Mesenchymal stem cell (in vitro differentiated cells and primary cell): Measurements from ENCODE around the gene TTC7B.
A peak's percentile ranks its signal among the peaks of the same experiment; 100 is the strongest.

Source experiments
- DNase-seq: peaks from one replicate; pipeline ENCODE4 v3.0.0-alpha.2; 2013
- H2AFZ ChIP-seq: one replicate; pipeline ENCODE4 v1.6.1; 2013; ENCODE audit warnings: low read depth, mild to moderate bottlenecking, control low read depth, inconsistent platforms, low read length, moderate library complexity
- H2AK5ac ChIP-seq: 2 replicates; pipeline ENCODE4 v1.6.1; 2013; ENCODE audit warnings: low read length, moderate library complexity, mild to moderate bottlenecking, inconsistent platforms; ENCODE audit not compliant: severe bottlenecking
- H2BK120ac ChIP-seq: one replicate; pipeline ENCODE4 v1.6.1; 2013; ENCODE audit warnings: low read depth, mild to moderate bottlenecking, inconsistent platforms, low read length, moderate library complexity
- H2BK12ac ChIP-seq, 2 experiments: one replicate each; pipeline ENCODE4 v1.6.1; 2013; ENCODE audit warnings: inconsistent platforms in 2 of 2, low read length in 2 of 2, mild to moderate bottlenecking in 2 of 2, moderate library complexity in 2 of 2, control low read depth in 1 of 2
- H2BK15ac ChIP-seq: one replicate; pipeline ENCODE4 v1.6.1; 2013; ENCODE audit warnings: mild to moderate bottlenecking, low read depth, inconsistent platforms; ENCODE audit not compliant: poor library complexity, severe bottlenecking
- H2BK5ac ChIP-seq: 2 replicates; pipeline ENCODE4 v1.6.1; 2013; ENCODE audit warnings: low read depth, mild to moderate bottlenecking, low read length, control low read depth, inconsistent platforms; ENCODE audit not compliant: poor library complexity, severe bottlenecking
- H3K14ac ChIP-seq, 2 experiments: one replicate each; pipeline ENCODE4 v1.6.1; 2013; ENCODE audit warnings: inconsistent platforms in 2 of 2, low read length in 2 of 2, control low read depth in 1 of 2, mild to moderate bottlenecking in 1 of 2, moderate library complexity in 1 of 2
- H3K18ac ChIP-seq, 2 experiments: one replicate each; pipeline ENCODE4 v1.6.1; 2013; ENCODE audit warnings: inconsistent platforms in 2 of 2, low read length in 2 of 2, control low read depth in 1 of 2, low read depth in 1 of 2, mild to moderate bottlenecking in 1 of 2
- H3K23ac ChIP-seq, 2 experiments: one replicate each; pipeline ENCODE4 v1.6.1; 2013; ENCODE audit warnings: inconsistent platforms in 2 of 2, low read length in 2 of 2, mild to moderate bottlenecking in 2 of 2, moderate library complexity in 2 of 2, control low read depth in 1 of 2
- H3K27ac ChIP-seq: 2 replicates; pipeline ENCODE4 v1.5.1; 2013; ENCODE audit warnings: mild to moderate bottlenecking, moderate library complexity, low read length, control low read depth, inconsistent platforms; ENCODE audit not compliant: poor library complexity, severe bottlenecking
- H3K27me3 ChIP-seq, 2 experiments: 2 replicates each; pipeline versions ENCODE4 v1.6.1 to v1.7.0; 2013; ENCODE audit warnings: low read length in 2 of 2, mild to moderate bottlenecking in 2 of 2, moderate library complexity in 2 of 2, control low read depth in 1 of 2, inconsistent platforms in 1 of 2; ENCODE audit not compliant: control insufficient read depth in 1 of 2, insufficient read depth in 1 of 2
- H3K36me3 ChIP-seq, 2 experiments: 2 replicates each; pipeline versions ENCODE4 v1.6.1 to v1.7.0; 2013; ENCODE audit warnings: low read length in 2 of 2, control low read depth in 1 of 2, inconsistent platforms in 1 of 2, low read depth in 1 of 2, mild to moderate bottlenecking in 1 of 2; ENCODE audit not compliant: insufficient read depth in 2 of 2, control insufficient read depth in 1 of 2
- H3K4ac ChIP-seq, 2 experiments: one replicate each; pipeline ENCODE4 v1.6.1; 2013; ENCODE audit warnings: inconsistent platforms in 2 of 2, low read length in 2 of 2, mild to moderate bottlenecking in 2 of 2, moderate library complexity in 2 of 2, control low read depth in 1 of 2, low read depth in 1 of 2
- H3K4me1 ChIP-seq: 2 replicates; pipeline ENCODE4 v1.6.1; 2013; ENCODE audit warnings: low read depth, low read length, control low read depth; ENCODE audit not compliant: control insufficient read depth, insufficient read depth
- H3K4me2 ChIP-seq: 2 replicates; pipeline ENCODE4 v1.6.1; 2013; ENCODE audit warnings: low read length, mild to moderate bottlenecking, inconsistent platforms; ENCODE audit not compliant: poor library complexity, severe bottlenecking
- H3K4me3 ChIP-seq, 2 experiments: 2 replicates each; pipeline versions ENCODE4 v1.5.1 to v1.7.0; 2013; ENCODE audit warnings: low read length in 2 of 2, mild to moderate bottlenecking in 2 of 2, control low read depth in 1 of 2, low read depth in 1 of 2; ENCODE audit not compliant: insufficient read depth in 1 of 2
- H3K79me1 ChIP-seq: replicated peaks from 2 replicates; pipeline ENCODE4 v1.6.1; 2013; ENCODE audit warnings: mild to moderate bottlenecking, control low read depth, low read length, inconsistent platforms; ENCODE audit not compliant: poor library complexity, severe bottlenecking
- H3K9ac ChIP-seq: 2 replicates; pipeline ENCODE4 v1.7.0; 2013; ENCODE audit warnings: mild to moderate bottlenecking, low read length, moderate library complexity
- H3K9me3 ChIP-seq: 2 replicates; pipeline ENCODE4 v1.7.0; 2013; ENCODE audit warnings: mild to moderate bottlenecking, low read length; ENCODE audit not compliant: control insufficient read depth
- H4K8ac ChIP-seq: one replicate; pipeline ENCODE4 v1.6.1; 2013; ENCODE audit warnings: inconsistent platforms, mild to moderate bottlenecking, low read length, moderate library complexity
- H4K91ac ChIP-seq: one replicate; pipeline ENCODE4 v1.6.1; 2013; ENCODE audit warnings: mild to moderate bottlenecking, low read length, inconsistent platforms
- WGBS: methylation state at CpG from one replicate; pipeline ENCODE4 v1.1.7; 2013; ENCODE audit warnings: mixed read lengths; 5-methylcytosine and 5-hydroxymethylcytosine counted together

Gene TTC7B

DNA sequence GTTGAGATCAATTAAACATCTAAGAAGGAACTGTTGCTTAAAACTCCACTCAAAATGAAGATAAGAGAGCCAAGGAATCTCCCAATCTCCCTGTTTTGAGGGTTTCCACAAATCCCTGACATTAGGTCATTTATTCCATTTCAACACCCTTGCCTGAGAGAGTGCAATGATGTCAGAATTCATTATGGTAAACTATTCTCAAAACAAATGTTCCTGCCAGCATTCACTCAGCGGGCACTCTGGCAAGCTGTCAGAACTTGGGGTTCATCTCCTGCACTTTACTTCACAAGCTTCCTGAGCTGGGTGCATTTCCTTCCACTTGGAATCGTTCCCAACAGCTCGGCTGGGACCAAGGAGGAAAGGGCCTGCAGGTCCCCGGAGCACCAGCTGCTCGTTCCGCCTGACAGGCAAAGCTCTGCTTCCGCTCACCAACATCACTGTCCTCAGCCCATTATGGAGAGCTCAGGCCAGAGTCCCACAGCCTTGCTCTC lies 117.8 kb downstream of the TTC7B start:
- Histone ChIP-seq H4K8ac (no peak overlapping the region), H2AFZ (no peak overlapping the region), H2BK5ac (no peak overlapping the region), H3K4me1 (no peaks in the 10 kb centered on the region), H2BK12ac (no peak overlapping the region), H3K79me1 (peaks cover 6% of the 10 kb centered on the region), H3K4me3 (no peak overlapping the region), H3K9me3 (no peaks in the 10 kb centered on the region), H3K4ac (no peak overlapping the region), H3K27ac (no peak overlapping the region), H3K14ac (no peak overlapping the region), H3K9ac (peak overlapping the region; percentile 77), H2BK120ac (no peak overlapping the region), H3K27me3 (no peaks in the 10 kb centered on the region), H2AK5ac (no peak overlapping the region), H3K18ac (no peak overlapping the region), H2BK15ac (no peak overlapping the region), H3K23ac (no peak overlapping the region), H3K4me2 (no peak overlapping the region), H4K91ac (no peak overlapping the region), H3K36me3 (peaks cover 3 to 7% of the 10 kb centered on the region in 2 experiments)
- peak; percentile 64 for DNase-seq
- WGBS = 77% methylated on average over 7 of the region's 7 CpGs

GRCh38 chr14:90697577-90698206 lies 118.5 kb downstream of the TTC7B start:
- Histone ChIP-seq H3K27me3 (no peaks in the 10 kb centered on the region), H3K4me3 (peak overlapping the region in 1 of 2 experiments; percentile 31), H3K18ac (no peak overlapping the region), H2BK12ac (no peak overlapping the region), H4K8ac (no peak overlapping the region), H3K4me1 (no peaks in the 10 kb centered on the region), H3K27ac (no peak overlapping the region), H2BK5ac (no peak overlapping the region), H3K9me3 (no peaks in the 10 kb centered on the region), H2AFZ (no peak overlapping the region), H3K14ac (no peak overlapping the region), H3K4me2 (no peak overlapping the region), H2AK5ac (no peak overlapping the region), H3K79me1 (peaks cover 6% of the 10 kb centered on the region), H3K36me3 (peaks cover 3 to 7% of the 10 kb centered on the region in 2 experiments), H2BK15ac (no peak overlapping the region), H3K4ac (no peak overlapping the region), H4K91ac (no peak overlapping the region), H2BK120ac (no peak overlapping the region), H3K9ac (peak overlapping the region; percentile 77), H3K23ac (no peak overlapping the region)
- peak; percentile 84 for DNase-seq
- WGBS = 33% methylated on average over 15 of the region's 15 CpGs

GRCh38 chr14:90697132-90697531 lies 119.1 kb downstream of the TTC7B start:
- H3K36me3 ChIP-seq = peaks cover 3 to 7% of the 10 kb centered on the region in 2 experiments
- no peak overlapping the region for H2BK5ac ChIP-seq
- no peaks in the 10 kb centered on the region for H3K9me3 ChIP-seq
- H2BK120ac ChIP-seq = no peak overlapping the region
- peak overlapping the region; percentile 77 for H3K9ac ChIP-seq
- no peaks in the 10 kb centered on the region for H3K27me3 ChIP-seq
- no peak overlapping the region for H2BK15ac ChIP-seq
- no peak overlapping the region for H4K91ac ChIP-seq
- H3K79me1 ChIP-seq = peaks cover 4% of the 10 kb centered on the region
- H2AFZ ChIP-seq = no peak overlapping the region
- no peaks in the 10 kb centered on the region for H3K4me1 ChIP-seq
- no peak overlapping the region for H3K4ac ChIP-seq
- no peak overlapping the region for H3K18ac ChIP-seq
- H3K4me2 ChIP-seq = no peak overlapping the region
- DNase-seq = no peak
- no peak overlapping the region for H3K27ac ChIP-seq
- H2BK12ac ChIP-seq = no peak overlapping the region
- H3K14ac ChIP-seq = no peak overlapping the region
- no peak overlapping the region for H4K8ac ChIP-seq
- H3K4me3 ChIP-seq = no peak overlapping the region
- 100% methylated on average over 1 of the region's 2 CpGs for whole genome bisulfite sequencing
- H2AK5ac ChIP-seq = no peak overlapping the region
- no peak overlapping the region for H3K23ac ChIP-seq

- H2BK5ac ChIP-seq = no peak overlapping the region
- DNase-seq = no peak
- H3K36me3 ChIP-seq = peaks cover 3 to 7% of the 10 kb centered on the region in 2 experiments
- no peak overlapping the region for H2BK12ac ChIP-seq
- H3K4me3 ChIP-seq = no peak overlapping the region
- WGBS = 97% methylated on average over 4 of the region's 4 CpGs
- H3K9me3 ChIP-seq = no peaks in the 10 kb centered on the region
- no peak overlapping the region for H2AFZ ChIP-seq
- no peaks in the 10 kb centered on the region for H3K4me1 ChIP-seq
- H2AK5ac ChIP-seq = no peak overlapping the region
- H3K14ac ChIP-seq = no peak overlapping the region
- no peak overlapping the region for H4K8ac ChIP-seq
- H3K27me3 ChIP-seq = no peaks in the 10 kb centered on the region
- H2BK120ac ChIP-seq = no peak overlapping the region
- no peak overlapping the region for H3K4me2 ChIP-seq
- peaks cover 4% of the 10 kb centered on the region for H3K79me1 ChIP-seq
- H3K4ac ChIP-seq = no peak overlapping the region
- no peak overlapping the region for H2BK15ac ChIP-seq
- no peak overlapping the region for H3K18ac ChIP-seq
- no peak overlapping the region for H3K23ac ChIP-seq
- peak overlapping the region; percentile 77 for H3K9ac ChIP-seq
- H4K91ac ChIP-seq = no peak overlapping the region
- no peak overlapping the region for H3K27ac ChIP-seq
Observed at GRCh38 chr14:90696720-90697119, 119.5 kb downstream of the TTC7B start.
